Chondrocyte (in vitro differentiated cells): ENCODE measurements around the gene ITPKB. TPM values are rescaled to one million over a fixed set of nuclear protein-coding genes. Genes with fewer than 3 reads are reported as not detected.

Experiments used
- DNase-seq: peaks from one replicate; pipeline ENCODE4 v3.0.0; 2021; ENCODE audit warnings: mixed read lengths, low spot score
- H3K27ac Mint-ChIP-seq: one replicate; pipeline ENCODE4 v1.8.0; 2021; ENCODE audit warnings: mild to moderate bottlenecking, moderate library complexity, mixed read lengths; ENCODE audit not compliant: unreplicated experiment
- H3K27me3 Mint-ChIP-seq: 2 replicates; pipeline ENCODE4 v1.8.0; 2021; ENCODE audit warnings: low read depth, mixed read lengths
- H3K36me3 Mint-ChIP-seq: 2 replicates; pipeline ENCODE4 v1.8.0; 2021; ENCODE audit warnings: low read depth, mixed read lengths
- H3K4me1 Mint-ChIP-seq: 2 replicates; pipeline ENCODE4 v1.8.0; 2021; ENCODE audit warnings: low read depth, mild to moderate bottlenecking, mixed read lengths
- H3K4me3 Mint-ChIP-seq: one replicate; pipeline ENCODE4 v1.8.0; 2021; ENCODE audit warnings: mild to moderate bottlenecking, moderate library complexity, mixed read lengths; ENCODE audit not compliant: unreplicated experiment
- H3K9me3 Mint-ChIP-seq: 2 replicates; pipeline ENCODE4 v1.8.0; 2021; ENCODE audit warnings: low read depth, mixed read lengths
- total RNA-seq: library from RNA; stranded (reverse); gene quantifications from 3 replicates; pipeline ENCODE4 v1.2.1, GENCODE V29; 2021
- TF ChIP-seq, protein P1 (sequence below): fragments of 200-600 bp; sonication (generic); IDR thresholded peaks from 2 replicates; pipeline ENCODE4 v1.5.0; 2021; ENCODE audit warnings: antibody characterized with exemption, mild to moderate bottlenecking, moderate library complexity

Gene ITPKB
- total RNA-seq, 1 donor from 2014 or later = 13.4 TPM

DNA sequence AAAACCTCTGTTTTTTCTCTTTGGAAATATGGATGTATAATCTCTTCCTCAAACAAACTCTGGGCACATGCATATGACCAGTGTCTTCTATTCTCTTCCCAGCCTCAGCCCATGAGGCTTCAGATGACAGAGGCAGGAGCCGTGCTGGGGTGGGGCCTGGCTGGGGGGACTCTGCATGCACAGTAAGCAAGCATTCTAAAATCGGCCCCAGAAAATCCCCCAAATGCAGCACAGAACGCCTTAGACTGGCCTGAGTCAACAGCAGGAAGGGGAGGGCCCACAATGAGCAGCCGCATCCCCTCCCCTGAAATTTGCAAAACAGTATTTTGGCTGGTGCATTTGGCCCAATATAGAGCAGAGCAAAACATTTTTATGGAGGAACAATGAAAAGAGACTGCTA is 47.8 kb downstream of the ITPKB start:
- H3K27ac Mint-ChIP-seq = no peak overlapping the region
- H3K36me3 Mint-ChIP-seq = peaks cover 2% of the 10 kb centered on the region
- H3K9me3 Mint-ChIP-seq = no peaks in the 10 kb centered on the region
- TF ChIP-seq, protein P1, sequence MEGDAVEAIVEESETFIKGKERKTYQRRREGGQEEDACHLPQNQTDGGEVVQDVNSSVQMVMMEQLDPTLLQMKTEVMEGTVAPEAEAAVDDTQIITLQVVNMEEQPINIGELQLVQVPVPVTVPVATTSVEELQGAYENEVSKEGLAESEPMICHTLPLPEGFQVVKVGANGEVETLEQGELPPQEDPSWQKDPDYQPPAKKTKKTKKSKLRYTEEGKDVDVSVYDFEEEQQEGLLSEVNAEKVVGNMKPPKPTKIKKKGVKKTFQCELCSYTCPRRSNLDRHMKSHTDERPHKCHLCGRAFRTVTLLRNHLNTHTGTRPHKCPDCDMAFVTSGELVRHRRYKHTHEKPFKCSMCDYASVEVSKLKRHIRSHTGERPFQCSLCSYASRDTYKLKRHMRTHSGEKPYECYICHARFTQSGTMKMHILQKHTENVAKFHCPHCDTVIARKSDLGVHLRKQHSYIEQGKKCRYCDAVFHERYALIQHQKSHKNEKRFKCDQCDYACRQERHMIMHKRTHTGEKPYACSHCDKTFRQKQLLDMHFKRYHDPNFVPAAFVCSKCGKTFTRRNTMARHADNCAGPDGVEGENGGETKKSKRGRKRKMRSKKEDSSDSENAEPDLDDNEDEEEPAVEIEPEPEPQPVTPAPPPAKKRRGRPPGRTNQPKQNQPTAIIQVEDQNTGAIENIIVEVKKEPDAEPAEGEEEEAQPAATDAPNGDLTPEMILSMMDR = no peak
- DNase-seq = no peak
- H3K4me3 Mint-ChIP-seq = no peak overlapping the region
- H3K27me3 Mint-ChIP-seq = no peaks in the 10 kb centered on the region
- peaks cover 14% of the 10 kb centered on the region for H3K4me1 Mint-ChIP-seq

DNA sequence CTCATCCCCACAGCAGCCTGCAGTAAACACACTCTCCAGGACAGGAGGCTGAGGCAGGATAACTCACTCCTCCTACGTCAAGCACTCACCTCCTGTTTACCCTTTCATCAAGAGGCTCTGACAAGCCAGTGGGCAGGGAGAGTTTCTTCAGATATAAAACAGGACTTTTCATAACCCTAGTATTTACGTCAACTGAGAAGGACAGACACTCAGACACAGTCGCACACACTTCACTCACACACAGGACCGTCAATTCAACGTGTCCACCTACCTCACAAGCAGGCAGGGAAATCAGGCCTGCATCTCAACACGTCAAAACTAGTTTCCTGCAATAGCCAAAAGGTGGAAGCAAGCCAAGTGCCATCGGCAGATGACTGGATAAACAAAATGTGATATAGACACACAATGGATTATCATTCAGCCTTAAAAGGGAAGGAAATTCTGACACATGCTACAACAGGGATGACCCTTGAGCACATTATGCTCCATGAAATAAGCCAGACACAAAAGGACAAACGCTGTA is 48.6 kb downstream of the ITPKB start:
- peaks cover 14% of the 10 kb centered on the region for H3K4me1 Mint-ChIP-seq
- H3K9me3 Mint-ChIP-seq = no peaks in the 10 kb centered on the region
- no peak overlapping the region for H3K27ac Mint-ChIP-seq
- H3K27me3 Mint-ChIP-seq = no peaks in the 10 kb centered on the region
- no peak overlapping the region for H3K4me3 Mint-ChIP-seq
- H3K36me3 Mint-ChIP-seq = peaks cover 2% of the 10 kb centered on the region
- no peak for DNase-seq
- TF ChIP-seq, protein P1 = no peak

DNA sequence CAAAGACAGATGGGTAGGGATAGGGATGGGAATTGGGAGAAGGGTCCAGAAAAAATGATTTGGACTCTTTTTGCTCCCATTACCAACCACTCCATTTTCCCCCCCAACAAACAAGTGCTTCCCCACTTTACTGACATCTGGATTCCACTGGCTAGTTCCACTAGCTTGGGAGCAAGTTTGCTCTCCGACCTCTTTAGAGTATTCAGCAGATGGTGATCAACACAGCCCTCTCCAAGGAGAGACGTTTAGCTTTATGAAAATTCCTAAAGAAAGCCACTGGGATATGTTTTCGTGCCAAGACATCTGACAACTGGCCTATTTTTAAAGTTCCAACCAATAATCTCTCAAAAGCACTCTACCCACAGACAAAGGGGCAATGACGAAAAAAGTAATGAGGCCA is 50.3 kb downstream of the ITPKB start:
- H3K36me3 Mint-ChIP-seq = peaks cover 3% of the 10 kb centered on the region
- H3K27ac Mint-ChIP-seq = no peak overlapping the region
- peaks cover 14% of the 10 kb centered on the region for H3K4me1 Mint-ChIP-seq
- no peak for DNase-seq
- TF ChIP-seq, protein P1 = no peak
- H3K9me3 Mint-ChIP-seq = no peaks in the 10 kb centered on the region
- H3K4me3 Mint-ChIP-seq = no peak overlapping the region
- no peaks in the 10 kb centered on the region for H3K27me3 Mint-ChIP-seq

DNA sequence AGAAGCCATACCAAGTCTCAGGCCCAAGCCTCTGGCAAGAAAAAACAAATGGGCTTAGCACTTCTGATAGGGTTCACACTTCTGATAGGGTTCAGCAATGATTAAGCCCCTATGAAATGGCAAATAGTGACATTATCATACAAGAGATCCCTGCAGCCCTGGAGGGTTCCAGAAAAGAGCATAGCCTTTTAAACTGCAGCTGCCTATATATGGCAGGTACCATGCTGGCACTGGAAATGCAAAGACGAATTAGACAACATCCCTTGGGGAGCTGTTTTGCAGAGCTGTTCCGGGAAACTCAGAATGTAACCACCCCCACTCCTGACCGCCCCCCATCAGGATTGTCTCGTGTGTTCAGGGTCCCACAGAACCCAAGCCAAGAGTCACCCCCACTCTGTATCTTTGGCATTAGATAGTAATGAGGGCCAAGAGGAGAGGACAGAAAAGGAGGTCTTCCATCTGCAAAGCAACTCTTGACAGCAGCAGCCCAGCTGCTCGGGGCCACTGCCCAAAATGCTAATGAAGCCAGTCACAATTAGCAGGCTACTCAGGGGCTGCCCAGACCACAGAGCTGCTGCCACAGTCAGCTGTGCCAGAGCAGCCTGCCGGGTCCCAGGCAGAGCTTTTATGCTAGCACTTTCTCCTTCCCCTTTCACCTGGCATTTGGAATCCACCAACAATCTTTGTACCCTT is 50.9 kb downstream of the ITPKB start:
- TF ChIP-seq, protein P1 = no peak
- H3K27ac Mint-ChIP-seq = no peak overlapping the region
- H3K4me1 Mint-ChIP-seq = peaks cover 14% of the 10 kb centered on the region
- H3K9me3 Mint-ChIP-seq = no peaks in the 10 kb centered on the region
- H3K36me3 Mint-ChIP-seq = peaks cover 3% of the 10 kb centered on the region
- no peak for DNase-seq
- H3K4me3 Mint-ChIP-seq = no peak overlapping the region
- H3K27me3 Mint-ChIP-seq = no peaks in the 10 kb centered on the region

DNA sequence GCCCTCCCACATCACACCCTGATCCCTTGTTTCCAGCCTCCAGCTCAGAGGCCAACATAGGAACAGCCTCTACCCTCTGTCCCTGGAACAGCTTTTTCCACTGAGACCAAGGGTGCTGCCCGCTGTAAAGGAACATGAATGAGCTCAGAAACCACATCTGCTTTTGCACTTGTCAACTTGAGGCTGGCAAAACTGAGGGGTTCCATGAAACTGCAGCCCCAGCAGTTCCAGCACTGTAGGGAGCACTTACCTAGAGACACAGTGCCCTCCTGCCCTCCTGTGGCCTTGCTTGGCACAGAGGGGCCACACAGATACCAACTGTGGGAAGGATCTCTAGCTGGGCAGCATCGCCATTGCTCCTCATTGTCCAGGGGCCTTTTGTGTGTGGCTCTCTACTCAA is 51.7 kb downstream of the ITPKB start:
- Mint-ChIP-seq H3K4me3 (no peak overlapping the region), H3K4me1 (peaks cover 14% of the 10 kb centered on the region), H3K27me3 (no peaks in the 10 kb centered on the region), H3K9me3 (no peaks in the 10 kb centered on the region), H3K27ac (no peak overlapping the region), H3K36me3 (peaks cover 3% of the 10 kb centered on the region)
- no peak for DNase-seq
- TF ChIP-seq, protein P1 = no peak
